NOMO-1 treated with dmso at 0.1 percent for 144 hours (cell line): ENCODE data around the gene PDLIM4.

ENCODE experiments used
- DNase-seq: peaks from one replicate; lab custom pipeline; 2025; ENCODE audit not compliant: unreplicated experiment; lab: John Stamatoyannopoulos, UW

The PDLIM4 gene

GRCh38 chr5:132227485-132228240 is 29.8 kb upstream of the PDLIM4 start, which contains the start of gene P4HA2:
Gene P4HA2, minus strand, starts transcription at chr5:132227853. Its CDS starts 9,227 bp downstream, at chr5:132218626.
- DNase-seq, result peak; percentile 20

GRCh38 chr5:132228241-132229035 is 29.1 kb upstream of the PDLIM4 start:
- DNase-seq, result no peak

- DNase-seq, result no peak
These were observed 28.3 kb upstream of the PDLIM4 start for GRCh38 chr5:132229236-132229635.

DNA sequence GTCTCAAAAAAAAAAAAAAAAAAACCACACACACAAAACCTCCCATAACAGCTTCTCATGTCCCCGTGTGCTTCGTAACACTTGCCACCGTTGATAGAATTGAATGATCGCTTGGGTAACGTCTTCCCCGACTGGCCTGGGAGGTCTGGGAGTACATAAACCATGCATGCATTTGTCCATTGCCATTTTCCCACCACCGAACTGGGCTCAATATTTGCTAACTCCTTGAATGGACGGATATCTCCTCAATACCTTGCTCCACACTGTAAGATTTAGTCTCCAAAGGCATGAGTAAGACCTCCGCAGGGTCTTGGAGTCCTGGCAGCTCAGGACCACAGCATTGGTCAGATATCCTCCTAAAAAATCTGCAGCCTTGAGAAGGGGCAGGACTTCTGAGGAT is 26.6 kb upstream of the PDLIM4 start:
- no peak for DNase-seq

GRCh38 chr5:132232465-132232864 is 25.0 kb upstream of the PDLIM4 start:
- no peak for DNase-seq

- no peak for DNase-seq
These were observed 24.4 kb upstream of the PDLIM4 start for GRCh38 chr5:132233081-132233480.

- DNase-seq, result no peak
These were observed 23.4 kb upstream of the PDLIM4 start for GRCh38 chr5:132233811-132234683.

- DNase-seq, result no peak
These were observed 22.8 kb upstream of the PDLIM4 start for GRCh38 chr5:132234684-132235062.

DNA sequence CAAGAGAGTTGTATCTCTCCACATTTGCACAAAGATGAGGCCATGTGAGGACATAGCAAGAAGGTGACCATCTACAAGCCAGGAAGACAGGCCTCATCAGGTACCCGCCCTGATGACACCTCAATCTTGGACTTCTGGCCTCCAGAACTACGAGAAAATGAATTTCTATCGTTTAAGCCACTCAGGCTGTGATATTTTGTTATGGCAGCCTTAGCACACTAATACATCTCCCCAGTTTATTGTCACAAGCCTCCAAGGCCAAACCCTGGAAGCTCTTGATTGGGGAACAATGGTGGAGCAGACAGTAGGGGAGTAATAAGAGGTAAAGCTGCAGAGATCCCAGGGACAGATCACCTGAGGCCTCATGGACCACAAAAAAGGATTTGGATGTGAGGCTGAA is 22.2 kb upstream of the PDLIM4 start:
- no peak for DNase-seq

DNA sequence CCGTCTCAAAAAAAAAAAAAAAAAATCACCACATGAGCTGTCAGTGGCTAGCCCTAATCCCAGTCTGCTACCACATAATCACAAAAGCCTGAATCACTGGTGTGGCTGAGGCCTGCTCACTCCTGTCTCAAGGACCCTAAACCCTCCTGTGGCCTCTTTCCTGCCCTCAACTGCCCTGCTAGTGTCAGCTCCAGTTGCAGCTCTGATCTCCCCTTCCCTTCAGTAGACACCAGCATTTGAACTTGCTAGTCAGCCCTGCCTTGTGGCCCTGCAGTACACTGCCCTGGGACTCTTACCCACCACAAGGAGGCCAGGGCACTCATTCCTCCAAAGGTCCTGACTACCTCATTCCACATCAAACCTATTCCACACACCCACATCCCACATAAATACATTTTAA is 20.4 kb upstream of the PDLIM4 start:
- no peak for DNase-seq

DNA sequence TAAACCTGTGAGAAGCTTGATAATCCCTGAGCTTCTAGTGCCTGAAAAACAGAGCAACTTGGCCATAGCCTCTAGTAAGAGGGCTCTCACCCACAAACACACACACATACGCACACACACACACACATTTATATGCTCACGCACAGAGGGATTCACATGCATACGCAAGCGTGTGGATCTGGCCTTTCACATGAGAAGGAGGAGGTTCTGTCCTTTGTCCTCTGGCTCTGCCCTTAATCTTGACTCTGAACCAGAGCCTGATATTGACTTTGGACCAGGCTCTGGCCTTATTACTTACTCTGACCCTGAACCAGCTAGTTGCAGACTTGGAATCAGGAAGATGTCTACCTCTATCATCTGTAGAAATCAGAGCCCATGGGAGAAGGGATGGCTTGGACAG is 19.8 kb upstream of the PDLIM4 start:
- no peak for DNase-seq

DNA sequence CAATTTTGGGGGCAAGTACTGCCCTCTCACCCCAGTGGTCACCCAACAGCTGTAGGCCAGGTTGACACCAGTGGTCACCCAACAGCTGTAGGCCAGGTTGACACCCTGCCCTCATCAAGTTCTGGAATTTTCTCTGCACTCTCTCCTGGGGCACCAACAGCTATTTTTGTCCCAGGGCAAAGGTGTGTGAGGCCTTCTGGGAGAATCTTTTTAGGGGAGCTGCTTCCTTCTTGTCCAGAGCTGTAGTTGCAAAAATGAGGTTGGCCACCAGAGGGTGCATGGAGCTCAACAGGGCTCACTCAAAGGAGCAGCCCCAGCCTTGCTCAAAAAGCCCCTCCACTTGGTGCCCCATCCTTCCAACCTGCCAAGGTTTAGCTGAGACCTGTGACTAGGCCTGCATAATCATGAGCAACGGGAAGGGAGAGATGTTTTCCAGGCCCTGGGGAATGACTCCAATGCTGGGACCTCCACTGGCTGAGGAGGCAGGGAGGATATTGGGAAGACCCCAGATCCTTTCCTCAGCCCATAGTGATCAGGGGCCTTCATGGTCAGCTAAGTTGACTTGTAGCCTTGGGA is 19.2 kb upstream of the PDLIM4 start:
- peak; percentile 9 for DNase-seq

GRCh38 chr5:132238901-132239500 is 18.5 kb upstream of the PDLIM4 start:
- no peak for DNase-seq

DNA sequence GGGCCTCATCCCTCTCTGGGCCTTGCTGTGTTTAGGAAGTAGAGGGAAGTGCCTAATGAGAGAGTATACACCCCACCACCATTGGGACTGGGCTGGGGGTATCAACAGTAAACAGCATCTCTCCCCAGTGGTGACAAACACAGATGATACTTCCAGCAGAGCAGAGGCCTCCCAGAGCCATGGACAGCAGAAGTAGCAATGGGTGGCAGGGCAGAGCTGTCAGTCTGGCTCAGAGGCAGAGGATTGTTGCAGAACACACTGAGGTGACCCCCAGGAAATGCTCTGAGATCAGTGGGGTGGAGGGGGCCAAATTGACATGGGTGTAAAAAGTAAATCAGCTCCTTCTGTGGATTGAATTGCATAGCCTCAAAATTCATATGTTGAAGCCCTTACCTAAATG is 17.7 kb upstream of the PDLIM4 start:
- DNase-seq, result no peak

DNA sequence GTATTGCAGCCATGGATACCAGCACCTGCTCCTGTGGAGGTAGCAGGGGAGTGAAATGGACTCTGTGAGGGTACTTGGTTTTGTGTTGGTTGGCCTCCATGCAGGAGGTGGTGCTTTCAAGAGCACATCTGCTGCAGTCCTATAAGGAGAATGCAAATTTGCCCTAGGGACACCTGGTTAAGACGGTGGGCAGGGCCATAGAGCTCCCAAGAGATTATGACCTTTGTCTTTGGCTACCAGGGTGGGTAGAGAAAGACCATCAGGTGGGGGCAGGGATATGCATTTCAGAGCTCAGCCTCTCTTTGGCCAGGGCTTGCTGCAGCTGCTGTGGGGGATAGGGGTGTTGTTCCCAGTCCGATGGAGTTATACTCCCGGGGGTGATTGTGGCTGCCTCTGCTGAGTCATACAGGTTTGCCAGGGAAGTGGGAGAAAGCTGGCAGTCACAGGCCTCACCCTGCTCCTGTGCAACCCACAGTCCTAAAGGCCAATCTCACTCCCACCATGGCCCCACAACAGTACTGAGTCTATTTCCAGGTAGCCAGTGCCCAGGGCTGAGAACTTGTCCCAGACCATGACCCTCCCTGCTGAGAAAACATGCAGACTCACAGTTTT is 14.0 kb upstream of the PDLIM4 start:
- DNase-seq, result no peak

DNA sequence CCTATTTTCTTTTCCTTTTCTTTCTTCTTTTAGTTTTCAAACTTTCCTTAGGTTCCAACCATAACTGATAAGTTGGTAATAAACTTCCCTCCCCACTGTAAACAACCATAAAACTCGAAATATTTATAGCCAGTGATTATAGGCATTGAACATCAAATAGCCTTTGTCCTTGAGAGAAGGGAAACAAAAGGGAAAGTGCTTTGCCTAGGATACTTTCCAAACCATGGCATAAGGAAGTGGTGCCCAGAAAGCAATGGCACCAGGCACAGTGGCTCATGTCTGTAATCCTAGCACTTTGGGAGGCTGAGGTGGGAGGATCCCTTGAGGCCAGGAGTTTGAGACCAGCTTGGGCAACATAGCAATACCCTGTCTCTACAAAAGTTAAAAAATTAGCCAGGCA is 11.9 kb upstream of the PDLIM4 start:
- DNase-seq, result no peak

GRCh38 chr5:132246806-132247205 is 10.7 kb upstream of the PDLIM4 start:
- no peak for DNase-seq

GRCh38 chr5:132250547-132250946 is 6.9 kb upstream of the PDLIM4 start:
- no peak for DNase-seq

GRCh38 chr5:132251220-132251725 is 6.2 kb upstream of the PDLIM4 start:
- no peak for DNase-seq

GRCh38 chr5:132253008-132253441 is 4.5 kb upstream of the PDLIM4 start:
- DNase-seq, result no peak
